H7 (cell line): Measurements from ENCODE around the gene SDK1. TPM values are rescaled to one million over a fixed set of nuclear protein-coding genes. Genes with fewer than 3 reads are reported as not detected.
A peak's percentile ranks its signal among the peaks of the same experiment; 100 is the strongest.

Experiments used
- DNase-seq: peaks from one replicate; pipeline ENCODE4 v3.0.0; 2012
- H3K27me3 ChIP-seq: 2 replicates; pipeline ENCODE4 v1.6.0; 2011; ENCODE audit warnings: mild to moderate bottlenecking, low read length; ENCODE audit not compliant: control insufficient read depth, insufficient read depth
- H3K36me3 ChIP-seq: replicated peaks from 2 replicates; pipeline ENCODE4 v1.5.1; 2011; ENCODE audit warnings: low read length; ENCODE audit not compliant: control insufficient read depth, insufficient read depth
- H3K4me3 ChIP-seq: 2 replicates; pipeline ENCODE4 v1.5.1; 2011; ENCODE audit warnings: low read depth, mild to moderate bottlenecking, control low read depth, low read length, moderate library complexity; ENCODE audit not compliant: insufficient read depth
- total RNA-seq: library from RNA; depleted of rRNA; stranded (reverse); fragments of >200 nt; shearing (Covaris generic); gene quantifications from 2 replicates; pipeline ENCODE4 v1.2.3, GENCODE V29; 2014

SDK1 gene
- total RNA-seq, 1 experiment from 2014 or later, result 2.4 TPM

DNA sequence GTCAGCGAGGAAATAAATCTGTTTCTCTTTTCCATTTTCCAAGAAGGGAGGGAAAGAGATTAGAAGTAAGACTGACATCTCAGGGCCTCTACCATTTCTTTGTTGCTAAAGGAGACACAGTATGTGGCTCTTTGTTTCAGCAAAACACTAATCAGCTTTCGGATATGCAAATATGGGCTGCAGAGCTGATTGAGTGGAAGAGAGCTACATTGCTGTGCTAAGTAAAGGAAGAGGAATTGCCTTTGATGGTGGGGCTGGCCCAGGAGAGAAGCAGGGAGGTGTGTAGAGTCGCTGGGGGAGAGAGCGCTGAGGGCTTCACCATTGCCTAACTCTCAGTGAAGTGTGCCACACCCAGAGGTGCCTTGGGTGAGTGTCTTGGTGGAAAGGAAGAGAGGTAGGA, 284.8 kb downstream of the SDK1 start:
- H3K36me3 ChIP-seq, result no peaks in the 10 kb centered on the region
- H3K27me3 ChIP-seq, result no peaks in the 10 kb centered on the region
- no peak overlapping the region for H3K4me3 ChIP-seq
- DNase-seq, result peak; percentile 42

DNA sequence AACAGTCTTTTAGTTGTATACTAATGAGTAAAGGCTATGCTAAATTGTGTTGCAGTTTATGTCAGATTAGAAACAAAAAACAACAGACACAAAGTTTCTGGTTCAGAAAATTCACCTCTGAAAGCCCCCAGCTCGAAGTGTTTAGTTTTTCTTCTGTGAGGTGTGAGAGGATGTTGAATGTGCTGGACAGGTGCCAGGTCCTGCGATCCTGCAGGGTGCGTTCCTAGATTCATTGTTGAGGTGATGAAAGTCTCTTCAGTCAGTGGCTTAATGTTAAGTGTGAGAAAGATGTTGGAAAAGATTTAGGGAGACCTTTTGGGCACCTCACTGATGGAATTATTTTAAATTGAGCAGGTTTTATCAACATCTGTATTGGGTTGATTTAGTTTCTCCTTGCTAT, 287.3 kb downstream of the SDK1 start:
- no peaks in the 10 kb centered on the region for H3K27me3 ChIP-seq
- no peak for DNase-seq
- no peak overlapping the region for H3K4me3 ChIP-seq
- no peaks in the 10 kb centered on the region for H3K36me3 ChIP-seq

- Histone ChIP-seq H3K27me3 (no peaks in the 10 kb centered on the region), H3K36me3 (no peaks in the 10 kb centered on the region), H3K4me3 (no peak overlapping the region)
- DNase-seq, result no peak
Measured at GRCh38 chr7:3589752-3590151, 288.7 kb downstream of the SDK1 start.

- no peaks in the 10 kb centered on the region for H3K36me3 ChIP-seq
- no peak for DNase-seq
- H3K27me3 ChIP-seq, result no peaks in the 10 kb centered on the region
- H3K4me3 ChIP-seq, result no peak overlapping the region
Measured at GRCh38 chr7:3591219-3591618, 290.2 kb downstream of the SDK1 start.

DNA sequence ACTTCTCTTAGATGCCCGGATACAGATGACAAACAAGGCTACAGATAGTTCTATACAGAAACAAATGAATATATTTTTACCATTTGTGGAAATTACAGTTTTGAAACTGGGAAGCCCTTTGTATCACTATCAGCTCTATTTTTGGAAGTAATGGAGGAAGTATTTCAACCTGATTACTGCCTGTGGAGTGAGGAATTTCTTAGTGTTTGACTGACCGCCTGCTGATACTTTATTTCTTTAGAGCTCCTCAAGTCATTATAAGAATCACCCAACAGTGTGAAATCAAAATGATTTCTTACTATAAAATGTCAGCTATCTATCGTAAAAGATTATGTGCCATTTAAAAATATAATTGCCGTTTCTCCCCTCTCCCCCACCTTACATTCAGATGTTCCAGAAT, 290.9 kb downstream of the SDK1 start:
- Histone ChIP-seq H3K4me3 (no peak overlapping the region), H3K27me3 (no peaks in the 10 kb centered on the region), H3K36me3 (no peaks in the 10 kb centered on the region)
- no peak for DNase-seq

- no peaks in the 10 kb centered on the region for H3K36me3 ChIP-seq
- no peak overlapping the region for H3K4me3 ChIP-seq
- no peak for DNase-seq
- no peaks in the 10 kb centered on the region for H3K27me3 ChIP-seq
Measured at GRCh38 chr7:3592401-3593134, 291.5 kb downstream of the SDK1 start.

GRCh38 chr7:3594901-3595300, 293.8 kb downstream of the SDK1 start:
- no peak for DNase-seq
- Histone ChIP-seq H3K36me3 (no peaks in the 10 kb centered on the region), H3K27me3 (no peaks in the 10 kb centered on the region), H3K4me3 (no peak overlapping the region)

- Histone ChIP-seq H3K36me3 (no peaks in the 10 kb centered on the region), H3K4me3 (no peak overlapping the region), H3K27me3 (no peaks in the 10 kb centered on the region)
- DNase-seq, result no peak
Measured at GRCh38 chr7:3598854-3599253, 297.8 kb downstream of the SDK1 start.

GRCh38 chr7:3605222-3605621, 304.2 kb downstream of the SDK1 start:
- DNase-seq, result no peak
- no peaks in the 10 kb centered on the region for H3K27me3 ChIP-seq
- H3K36me3 ChIP-seq, result no peaks in the 10 kb centered on the region

DNA sequence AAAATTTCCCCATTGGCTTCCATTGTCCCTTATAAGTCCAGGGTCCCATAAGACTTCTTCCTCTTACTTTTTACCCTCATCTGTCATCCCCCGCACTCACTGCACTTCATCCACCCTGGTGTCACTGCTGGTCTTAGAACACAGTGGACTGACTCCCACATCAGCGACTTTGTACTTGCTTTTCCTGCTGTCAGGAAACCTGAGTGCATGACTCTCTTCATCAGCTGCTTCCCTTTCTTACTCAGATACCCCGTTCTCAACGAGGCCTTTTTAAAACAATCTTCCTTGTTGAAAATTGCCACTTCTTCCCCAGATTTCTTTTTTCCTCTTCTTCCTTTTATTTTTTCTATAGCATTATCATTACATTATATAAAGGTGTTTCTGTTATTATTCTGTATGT, 305.4 kb downstream of the SDK1 start:
- no peaks in the 10 kb centered on the region for H3K27me3 ChIP-seq
- no peak overlapping the region for H3K4me3 ChIP-seq
- H3K36me3 ChIP-seq, result no peaks in the 10 kb centered on the region
- DNase-seq, result no peak

More at GRCh38 chr7:3605222-3605621, 304.2 kb downstream of the SDK1 start:
- no peak overlapping the region for H3K4me3 ChIP-seq

GRCh38 chr7:3607847-3608246, 306.8 kb downstream of the SDK1 start:
- H3K36me3 ChIP-seq, result no peaks in the 10 kb centered on the region
- DNase-seq, result no peak
- H3K27me3 ChIP-seq, result no peaks in the 10 kb centered on the region
- H3K4me3 ChIP-seq, result no peak overlapping the region

DNA sequence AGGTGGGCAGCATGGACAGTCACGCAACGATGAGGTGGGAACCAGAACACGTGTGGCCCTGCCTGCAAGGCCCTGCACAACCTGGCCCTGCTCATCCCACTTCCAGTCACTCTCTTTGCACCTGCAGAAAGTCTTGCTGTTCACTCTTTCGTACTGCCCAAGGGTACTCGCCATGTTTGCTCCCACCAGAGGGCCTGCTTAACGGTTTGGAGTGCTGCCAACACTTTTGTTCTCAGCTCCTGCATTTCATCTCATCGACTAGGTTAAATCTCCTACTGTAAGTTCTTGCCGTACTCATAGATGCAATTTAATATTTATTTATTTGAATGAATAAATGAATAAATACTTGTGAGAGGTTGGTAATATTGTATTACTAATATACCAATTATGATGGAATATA, 315.3 kb downstream of the SDK1 start:
- Histone ChIP-seq H3K27me3 (no peaks in the 10 kb centered on the region), H3K36me3 (no peaks in the 10 kb centered on the region), H3K4me3 (no peak overlapping the region)
- no peak for DNase-seq

DNA sequence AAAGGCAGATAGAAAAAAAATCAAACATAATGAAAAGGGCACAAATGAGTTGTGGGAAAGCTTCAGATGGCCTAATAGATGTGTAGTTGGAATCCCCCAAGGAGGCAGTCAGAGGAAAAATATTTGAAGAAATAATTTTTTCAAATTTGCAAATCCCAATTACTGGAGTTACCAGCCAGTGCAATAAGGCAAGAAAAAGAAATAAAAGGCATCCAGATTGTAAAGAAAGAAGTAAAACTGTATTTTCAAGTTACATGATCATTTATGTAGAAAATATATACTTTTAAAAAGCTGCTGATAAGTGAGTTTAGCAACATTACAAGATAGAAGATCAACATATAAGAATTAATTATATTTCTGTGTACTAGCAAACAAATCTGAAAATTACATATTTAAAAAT, 329.0 kb downstream of the SDK1 start:
- Histone ChIP-seq H3K36me3 (no peaks in the 10 kb centered on the region), H3K27me3 (no peaks in the 10 kb centered on the region), H3K4me3 (no peak overlapping the region)
- no peak for DNase-seq

DNA sequence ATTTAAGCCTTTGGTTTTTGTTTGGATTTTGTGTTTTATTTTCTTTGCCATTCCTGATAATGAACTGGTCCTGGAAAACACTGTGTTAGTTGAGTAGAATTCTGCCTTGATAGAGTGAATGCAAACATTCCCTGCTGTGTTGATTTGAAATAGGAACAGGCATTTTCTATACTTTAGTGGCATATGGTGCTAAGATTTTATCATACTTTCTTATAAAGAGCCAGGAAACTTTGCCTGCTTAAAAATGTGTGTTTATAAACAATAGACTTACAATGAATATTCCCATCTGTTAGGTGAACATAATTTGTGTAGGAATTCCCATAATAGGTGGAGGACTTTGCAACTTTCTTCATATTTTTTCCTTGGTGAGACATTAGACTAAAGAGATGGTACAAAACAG, 333.3 kb downstream of the SDK1 start:
- Histone ChIP-seq H3K4me3 (no peak overlapping the region), H3K36me3 (no peaks in the 10 kb centered on the region), H3K27me3 (no peaks in the 10 kb centered on the region)
- no peak for DNase-seq

GRCh38 chr7:3636131-3636860, 335.2 kb downstream of the SDK1 start:
- no peak for DNase-seq
- no peaks in the 10 kb centered on the region for H3K27me3 ChIP-seq
- H3K36me3 ChIP-seq, result no peaks in the 10 kb centered on the region
- no peak overlapping the region for H3K4me3 ChIP-seq
